Measurements from ENCODE around the gene GBGT1. TPM values are rescaled to one million over a fixed set of nuclear protein-coding genes. Genes with fewer than 3 reads are reported as not detected.
A peak's percentile ranks its signal among the peaks of the same experiment; 100 is the strongest.

The GBGT1 gene
- total RNA-seq, 1 donor from 2014 or later: 1.4 TPM

DNA sequence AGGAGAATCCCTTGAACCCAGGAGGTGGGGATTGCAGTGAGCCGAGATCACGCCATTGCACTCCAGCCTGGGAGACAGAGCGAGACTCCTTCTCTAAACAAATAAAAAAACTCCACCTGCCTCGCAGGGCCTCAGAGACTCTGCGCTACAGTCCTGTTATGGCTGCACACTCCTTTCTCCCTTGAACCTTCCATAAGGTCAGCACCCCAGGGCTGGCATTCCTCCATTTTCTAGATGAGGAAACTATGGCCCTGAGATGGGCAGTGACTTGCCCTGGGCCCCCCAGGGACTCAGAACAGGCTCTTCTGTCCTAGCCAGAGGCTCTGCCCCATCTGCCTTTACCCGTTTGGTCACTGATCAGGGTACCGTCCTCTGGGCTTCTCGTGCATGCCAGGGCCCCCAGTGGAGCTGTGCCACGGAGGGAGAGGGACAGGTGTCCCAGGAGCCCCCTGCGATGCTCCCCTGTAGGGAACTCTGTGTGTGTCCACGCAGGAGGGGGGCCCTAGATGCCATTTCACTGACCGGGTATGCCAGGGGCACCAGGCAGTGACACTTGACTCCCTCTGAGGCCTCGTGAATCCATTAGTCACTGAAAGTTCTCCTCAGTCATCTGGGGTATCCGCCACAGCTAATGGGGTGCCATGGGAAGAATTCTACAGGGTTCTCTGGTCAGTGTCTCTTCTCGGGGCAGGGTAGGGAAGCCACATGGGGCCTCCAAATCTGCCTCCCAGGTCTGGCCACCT, 58.8 kb downstream of the GBGT1 start:
- no peak for DNase-seq (ENCODE audit: low read depth)

DNA sequence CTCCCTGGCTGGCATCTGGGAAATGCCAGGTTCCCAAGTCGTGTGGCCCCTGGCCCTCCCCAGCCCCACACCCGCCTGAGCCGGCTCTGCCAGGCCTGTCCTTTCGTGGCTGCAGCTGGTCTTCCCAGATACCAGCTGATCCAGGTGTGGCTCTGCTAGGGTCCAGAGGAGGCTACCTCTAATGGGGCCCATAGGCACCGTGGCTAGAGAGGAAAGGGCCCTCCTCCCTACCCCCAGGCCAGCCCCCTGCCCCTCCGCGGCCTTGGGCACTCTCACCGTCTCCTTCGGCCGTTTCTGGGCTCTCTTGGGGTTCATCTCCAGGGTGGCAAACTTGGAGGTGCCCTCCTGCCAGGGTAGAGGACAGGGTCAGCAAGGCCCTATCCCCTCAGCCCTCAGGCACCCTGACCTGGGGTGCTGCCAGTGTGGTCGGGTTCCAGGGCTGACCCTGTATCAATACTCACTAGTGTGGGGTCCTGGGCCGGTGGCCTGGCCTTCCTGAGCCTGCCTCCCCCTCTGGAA, 59.7 kb downstream of the GBGT1 start:
- no peak for DNase-seq (ENCODE audit: low read depth)

DNA sequence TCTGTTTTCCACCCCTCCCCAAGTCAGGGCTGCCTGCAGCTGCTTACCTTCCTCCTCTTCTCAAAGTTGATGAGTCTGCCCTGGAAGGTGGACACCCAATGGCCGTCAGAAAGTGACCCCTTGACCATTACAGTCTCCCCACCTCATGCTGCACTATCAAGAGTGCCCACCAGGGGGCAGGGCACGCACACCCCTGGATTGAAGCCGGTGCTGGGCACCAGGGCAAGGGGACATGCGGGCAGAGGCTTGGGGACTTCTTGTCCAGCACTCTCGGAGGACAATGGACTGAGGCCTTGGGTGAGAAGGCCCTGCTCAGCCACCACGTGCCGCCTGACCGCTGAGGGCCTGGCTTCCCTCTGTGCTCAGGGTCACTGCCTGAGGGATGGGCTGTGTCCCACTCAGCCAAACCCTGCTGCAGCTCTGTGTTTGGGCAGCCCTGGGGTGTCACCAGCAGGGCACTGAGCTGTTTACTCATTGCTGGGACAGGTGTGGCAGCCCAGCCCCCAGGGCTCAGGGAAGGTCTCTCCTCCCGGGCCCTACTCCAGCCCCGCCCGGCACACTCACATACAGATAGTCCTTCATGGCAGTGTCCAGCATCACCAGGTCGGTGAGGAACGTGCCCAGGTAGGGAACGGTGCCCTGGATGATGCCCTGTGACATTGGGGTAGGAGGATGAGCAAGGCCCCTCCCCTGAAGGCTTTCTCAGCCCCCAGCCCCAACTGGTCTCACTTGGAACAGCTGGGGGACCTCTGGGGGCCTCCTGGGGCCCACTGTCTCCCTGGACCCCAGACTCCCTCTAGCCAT, 60.3 kb downstream of the GBGT1 start:
- DNase-seq (ENCODE audit: low read depth): peak; percentile 69

Other genes starting within 250 kb of the GBGT1 start
- 30.3 and 54.3 TPM in 2 replicates for gene TSC1, start 219.3 kb downstream of the GBGT1 start, total RNA-seq
- 0.10 TPM in 1 of 2 replicates, not detected in the other for gene GFI1B, start 185.2 kb downstream of the GBGT1 start, total RNA-seq
- gene GTF3C5, start 132.9 kb downstream of the GBGT1 start, total RNA-seq: 50.6 and 59.6 TPM in 2 replicates
- gene CEL, start 101.9 kb downstream of the GBGT1 start, total RNA-seq: 0.67 and 0.73 TPM in 2 replicates
- gene RALGDS, start 42.7 kb downstream of the GBGT1 start, total RNA-seq: 11.3 and 17.6 TPM in 2 replicates
- not detected in 2 replicates for gene OBP2B, start 45.3 kb upstream of the GBGT1 start, total RNA-seq
- gene ABO, start 111.3 kb upstream of the GBGT1 start, total RNA-seq: not detected in 2 replicates
- 26.7 and 30.9 TPM in 2 replicates for gene SURF6, start 172.3 kb upstream of the GBGT1 start, total RNA-seq
- gene MED22, start 184.2 kb upstream of the GBGT1 start, total RNA-seq: 34.7 and 37.4 TPM in 2 replicates
- 1,608 and 1,677 TPM in 2 replicates for gene RPL7A, start 184.3 kb upstream of the GBGT1 start, total RNA-seq
- gene SURF1, start 192.6 kb upstream of the GBGT1 start, total RNA-seq: 27.8 and 30.7 TPM in 2 replicates
- gene SURF2, start 192.6 kb upstream of the GBGT1 start, total RNA-seq: 12.6 and 12.9 TPM in 2 replicates
- gene SURF4, start 212.1 kb upstream of the GBGT1 start, total RNA-seq: 252 and 296 TPM in 2 replicates
- 0.21 and 2.2 TPM in 2 replicates for gene STKLD1, start 212.5 kb upstream of the GBGT1 start, total RNA-seq